ENCODE data around the gene CNTNAP2.

GRCh38 chr7:148286150-148286549 lies 2169.5 kb downstream of the CNTNAP2 start:
- TF ChIP-seq TFDP2 (CRISPR knock-in tag; IDR thresholded peaks at IDR 0.05), result no peak
- no peak for TF ChIP-seq MAFK (conservative IDR thresholded peaks at IDR 0.05 in 1 of 2, IDR thresholded peaks at IDR 0.05 in 1 of 2; ENCODE audit: low read length in 2 of 2)
